NB4 (cell line): Measurements from ENCODE around the gene ALMS1.

Source experiments
- DNase-seq: peaks from one replicate; pipeline ENCODE4 v3.0.0; 2010; ENCODE audit warnings: low read depth
- H3K4me3 ChIP-seq: one replicate; pipeline ENCODE4 v1.5.1; 2011; ENCODE audit warnings: mild to moderate bottlenecking, low read depth, low read length, moderate library complexity
- MYC ChIP-seq: IDR thresholded peaks from 2 replicates; pipeline ENCODE4 v1.6.1; 2011; ENCODE audit warnings: low read depth, low read length
- POLR2A ChIP-seq: IDR thresholded peaks from 2 replicates; pipeline ENCODE4 v1.6.1; 2011; ENCODE audit warnings: mild to moderate bottlenecking; ENCODE audit not compliant: insufficient read length; ENCODE audit errors: extremely low read depth
- TF ChIP-seq, protein P1 (sequence below): IDR thresholded peaks from 2 replicates; pipeline ENCODE4 v1.6.1; 2011; ENCODE audit warnings: low read depth, low read length
- TF ChIP-seq, protein P2 (sequence below): IDR thresholded peaks from one replicate; pipeline ENCODE4 v1.5.1; 2012; ENCODE audit warnings: low read depth, low read length

The ALMS1 gene

DNA sequence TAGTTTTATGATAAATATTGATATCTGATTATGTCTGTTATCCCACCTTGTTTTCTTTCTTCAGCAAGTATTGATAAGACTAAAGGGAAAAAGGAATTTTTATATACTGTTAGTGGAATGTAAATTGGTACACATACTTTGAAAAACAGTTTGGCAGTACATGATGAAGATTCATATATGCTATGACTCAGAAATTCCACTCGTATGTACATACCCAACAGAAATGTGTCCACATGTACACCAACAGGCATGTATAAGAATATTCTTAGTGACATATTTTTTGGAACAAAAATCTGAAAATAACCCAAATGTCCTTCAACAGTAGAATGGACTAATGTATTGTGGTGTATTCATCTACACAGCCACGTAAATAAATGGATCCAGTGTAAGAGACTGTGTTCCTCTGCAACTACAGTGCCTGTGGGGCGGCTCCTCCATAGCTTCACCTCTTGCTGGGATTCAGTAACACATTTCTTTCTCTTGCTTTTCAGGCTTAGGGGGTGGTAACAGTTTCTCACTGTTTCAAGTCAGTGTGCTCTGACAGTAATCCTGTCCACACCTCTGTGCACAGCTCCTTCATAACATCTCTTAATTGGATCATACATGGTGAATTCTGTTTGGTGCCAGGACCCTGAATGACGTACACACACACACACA lies 35.5 kb upstream of the ALMS1 start:
- DNase-seq, result no peak
- H3K4me3 ChIP-seq, result no peak overlapping the region
- TF ChIP-seq MYC, result no peak
- TF ChIP-seq, protein P1, sequence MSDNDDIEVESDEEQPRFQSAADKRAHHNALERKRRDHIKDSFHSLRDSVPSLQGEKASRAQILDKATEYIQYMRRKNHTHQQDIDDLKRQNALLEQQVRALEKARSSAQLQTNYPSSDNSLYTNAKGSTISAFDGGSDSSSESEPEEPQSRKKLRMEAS, result no peak
- TF ChIP-seq, protein P2, sequence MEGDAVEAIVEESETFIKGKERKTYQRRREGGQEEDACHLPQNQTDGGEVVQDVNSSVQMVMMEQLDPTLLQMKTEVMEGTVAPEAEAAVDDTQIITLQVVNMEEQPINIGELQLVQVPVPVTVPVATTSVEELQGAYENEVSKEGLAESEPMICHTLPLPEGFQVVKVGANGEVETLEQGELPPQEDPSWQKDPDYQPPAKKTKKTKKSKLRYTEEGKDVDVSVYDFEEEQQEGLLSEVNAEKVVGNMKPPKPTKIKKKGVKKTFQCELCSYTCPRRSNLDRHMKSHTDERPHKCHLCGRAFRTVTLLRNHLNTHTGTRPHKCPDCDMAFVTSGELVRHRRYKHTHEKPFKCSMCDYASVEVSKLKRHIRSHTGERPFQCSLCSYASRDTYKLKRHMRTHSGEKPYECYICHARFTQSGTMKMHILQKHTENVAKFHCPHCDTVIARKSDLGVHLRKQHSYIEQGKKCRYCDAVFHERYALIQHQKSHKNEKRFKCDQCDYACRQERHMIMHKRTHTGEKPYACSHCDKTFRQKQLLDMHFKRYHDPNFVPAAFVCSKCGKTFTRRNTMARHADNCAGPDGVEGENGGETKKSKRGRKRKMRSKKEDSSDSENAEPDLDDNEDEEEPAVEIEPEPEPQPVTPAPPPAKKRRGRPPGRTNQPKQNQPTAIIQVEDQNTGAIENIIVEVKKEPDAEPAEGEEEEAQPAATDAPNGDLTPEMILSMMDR, result no peak
- TF ChIP-seq POLR2A, result no peak

DNA sequence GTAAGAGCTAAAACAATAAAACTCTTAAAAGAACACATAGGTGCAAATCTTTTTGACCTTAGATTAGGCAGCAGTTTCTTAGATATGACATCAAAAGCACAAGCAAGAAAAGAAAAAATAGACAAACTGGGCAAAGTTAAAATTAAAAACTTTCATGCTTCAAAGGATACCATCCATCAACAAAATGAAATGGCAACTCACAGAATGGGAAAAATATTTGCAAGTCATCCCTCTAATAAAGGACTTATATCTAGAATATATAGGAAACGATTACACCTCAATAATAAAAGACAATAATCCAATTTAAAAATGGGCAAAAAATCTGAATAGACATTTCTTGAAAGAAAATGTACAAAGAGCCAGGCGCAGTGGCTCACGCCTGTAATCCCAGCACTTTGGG lies 29.5 kb upstream of the ALMS1 start:
- no peak overlapping the region for H3K4me3 ChIP-seq
- TF ChIP-seq, protein P1, result no peak
- TF ChIP-seq POLR2A, result no peak
- TF ChIP-seq, protein P2, result no peak
- no peak for TF ChIP-seq MYC
- no peak for DNase-seq

DNA sequence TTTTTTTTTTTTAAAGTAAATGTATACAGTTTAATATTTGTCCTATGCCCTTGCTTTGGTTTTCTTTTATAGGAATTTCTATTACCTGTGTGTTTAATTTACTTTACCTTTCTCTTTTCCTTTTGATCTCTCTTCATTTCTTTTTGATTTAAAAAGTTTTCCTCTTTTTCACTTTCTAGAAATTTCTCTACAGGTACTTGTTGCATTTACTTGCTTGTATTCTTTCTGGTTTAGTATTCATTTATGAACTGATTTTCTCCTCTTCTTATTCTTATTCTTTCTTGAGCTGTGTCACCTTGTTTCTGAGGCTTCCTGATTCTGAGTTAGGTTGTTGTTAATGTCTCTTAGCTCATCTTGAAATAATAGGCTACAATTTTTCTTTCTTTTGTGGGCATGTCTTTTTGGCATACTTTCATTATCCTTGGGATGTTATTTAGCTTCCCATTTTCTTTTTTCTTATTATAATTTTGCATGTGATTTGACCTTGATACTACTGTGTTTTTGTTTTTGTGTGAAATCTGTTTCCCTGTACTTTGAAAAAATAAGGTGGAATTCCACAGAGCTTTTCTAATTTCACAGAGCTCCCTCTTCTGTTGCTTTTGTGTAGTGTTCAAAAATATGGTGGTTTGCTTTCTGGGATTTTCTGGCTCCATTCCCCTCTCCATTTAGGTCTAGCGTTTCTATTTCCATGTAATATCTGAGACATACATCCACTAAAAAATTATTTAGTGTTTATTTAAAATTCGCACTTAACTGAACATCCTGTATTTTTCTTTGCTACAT lies 25.5 kb upstream of the ALMS1 start:
- DNase-seq, result peak; percentile 7
- no peak overlapping the region for H3K4me3 ChIP-seq
- TF ChIP-seq MYC, result no peak
- TF ChIP-seq, protein P2, result peak; percentile 56

DNA sequence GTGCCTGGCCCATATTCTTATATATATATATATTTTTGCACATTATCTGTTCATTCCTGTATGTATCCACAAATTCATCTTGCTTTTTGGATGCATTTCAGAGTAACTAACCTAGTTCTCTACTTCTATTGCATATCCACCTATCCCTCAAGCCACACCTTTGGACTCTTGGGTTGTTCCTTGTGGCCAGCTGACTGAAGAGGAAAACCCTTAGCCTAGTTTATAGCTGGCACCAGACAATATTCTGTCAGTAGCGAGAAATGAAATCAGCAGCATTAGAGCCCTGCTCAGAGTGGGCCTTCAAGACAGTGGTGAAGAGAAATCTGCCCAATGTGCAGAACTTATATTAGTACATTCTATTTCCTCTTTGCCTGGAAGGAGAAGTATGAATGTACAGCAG lies 19.6 kb upstream of the ALMS1 start:
- DNase-seq, result no peak
- no peak overlapping the region for H3K4me3 ChIP-seq
- TF ChIP-seq, protein P2, result no peak
- no peak for TF ChIP-seq MYC

DNA sequence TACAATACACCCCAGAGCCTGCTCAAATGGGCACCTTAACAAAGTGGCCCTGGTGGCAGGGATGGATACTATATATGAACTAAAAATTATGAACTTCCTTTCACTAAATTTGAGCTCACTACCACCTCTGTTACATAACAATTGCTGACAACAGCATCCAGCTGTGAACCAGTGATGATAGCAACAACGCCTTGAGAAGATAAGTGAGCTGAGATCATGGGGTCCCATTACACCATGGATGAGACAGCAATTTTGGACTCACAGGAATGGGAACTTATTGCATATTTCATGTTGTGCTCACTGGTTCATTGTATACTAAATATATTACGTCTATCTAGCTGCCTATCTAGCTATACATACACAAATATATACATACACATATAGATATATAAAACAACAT lies 16.9 kb upstream of the ALMS1 start:
- TF ChIP-seq, protein P2, result no peak
- TF ChIP-seq, protein P1, result no peak
- TF ChIP-seq MYC (no peak), POLR2A (no peak)
- peak; percentile 19 for DNase-seq
- no peak overlapping the region for H3K4me3 ChIP-seq
